HUDEP-2 (cell line): ENCODE data around the gene ADRB1.

Experiments
- DNase-seq, 76 experiments: peaks; one replicate each; lab custom pipeline; 2025; ENCODE audit not compliant: unreplicated experiment in 76 of 76; lab: John Stamatoyannopoulos, UW

Gene ADRB1

DNA sequence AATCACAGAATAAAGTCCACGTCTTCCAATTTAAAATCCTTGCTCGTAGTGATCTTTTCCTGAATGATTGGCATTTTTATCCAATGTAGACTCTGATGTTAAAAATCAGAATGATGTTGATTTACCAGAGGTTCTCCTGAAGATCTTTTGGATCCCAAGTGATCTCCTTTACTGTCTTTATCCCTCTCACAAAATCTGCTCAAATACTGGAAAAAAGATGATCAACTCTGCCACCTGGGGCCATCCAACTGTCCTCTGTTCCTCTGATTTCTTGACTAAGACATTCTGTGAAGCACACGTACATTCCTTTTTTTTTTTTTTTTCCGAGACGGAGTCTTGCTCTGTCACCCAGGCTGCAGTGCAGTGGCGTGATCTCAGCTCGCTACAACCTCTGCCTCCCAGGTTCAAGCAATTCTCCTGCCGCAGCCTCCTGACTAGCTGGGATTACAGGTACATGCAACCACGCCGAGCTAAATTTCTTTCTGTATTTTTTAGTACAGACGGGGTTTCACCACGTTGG is 18.0 kb upstream of the ADRB1 start:
- DNase-seq = no peak

DNA sequence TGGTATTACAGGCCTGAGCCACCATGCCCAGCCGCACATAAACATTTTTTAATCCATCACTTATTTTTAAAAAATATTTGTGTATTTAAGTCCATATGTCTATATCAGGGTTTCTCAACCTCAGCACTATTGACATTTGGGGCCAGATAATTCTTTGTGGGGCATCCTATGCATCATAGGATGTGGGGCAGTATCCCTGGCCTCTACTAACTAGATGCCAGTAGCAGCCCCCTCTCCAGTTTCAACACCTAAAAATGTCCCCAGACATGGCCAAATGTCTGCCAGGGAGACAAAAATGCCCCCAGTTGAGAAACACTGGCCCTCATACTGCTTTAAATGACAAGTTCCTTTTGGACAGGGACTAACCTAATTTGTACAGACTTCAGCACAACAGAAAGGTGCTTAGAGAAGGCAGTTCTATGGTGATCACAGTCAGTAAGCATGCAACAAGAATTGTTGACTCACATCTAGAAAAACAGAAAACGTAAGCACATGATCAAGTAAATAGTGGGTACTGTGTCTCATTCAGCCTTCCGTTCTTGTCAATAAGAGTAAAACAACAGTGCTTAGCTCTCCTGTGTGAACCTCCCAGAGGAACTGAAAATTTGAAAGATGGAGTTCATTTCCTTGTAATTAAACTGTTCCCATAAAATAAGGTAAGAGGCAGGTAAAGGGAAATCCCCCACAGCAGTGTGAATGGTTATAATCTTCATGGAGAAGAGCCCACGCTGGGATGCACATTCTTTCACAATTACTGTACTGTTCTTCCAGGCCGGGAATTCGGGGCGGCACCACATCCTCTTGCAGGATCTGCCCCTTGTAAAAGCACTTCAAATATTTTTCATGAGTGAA is 17.3 kb upstream of the ADRB1 start:
- DNase-seq = no peak

DNA sequence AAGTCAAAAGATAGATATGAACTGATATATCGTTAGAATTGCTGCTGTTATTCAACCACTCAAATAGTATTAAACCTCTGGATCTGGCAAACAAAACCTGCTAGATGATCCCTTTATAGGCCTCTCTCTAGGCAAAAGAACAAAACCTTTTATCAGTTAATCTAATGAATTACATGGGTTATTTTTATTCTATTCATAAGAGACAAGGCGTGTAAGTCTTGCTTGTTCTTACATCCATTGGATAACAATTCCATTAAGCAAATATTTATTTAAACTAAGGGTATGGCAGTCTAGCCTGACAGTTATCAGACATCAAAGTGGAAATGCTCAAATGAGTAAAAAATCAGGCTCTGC is 16.6 kb upstream of the ADRB1 start:
- no peak for DNase-seq

DNA sequence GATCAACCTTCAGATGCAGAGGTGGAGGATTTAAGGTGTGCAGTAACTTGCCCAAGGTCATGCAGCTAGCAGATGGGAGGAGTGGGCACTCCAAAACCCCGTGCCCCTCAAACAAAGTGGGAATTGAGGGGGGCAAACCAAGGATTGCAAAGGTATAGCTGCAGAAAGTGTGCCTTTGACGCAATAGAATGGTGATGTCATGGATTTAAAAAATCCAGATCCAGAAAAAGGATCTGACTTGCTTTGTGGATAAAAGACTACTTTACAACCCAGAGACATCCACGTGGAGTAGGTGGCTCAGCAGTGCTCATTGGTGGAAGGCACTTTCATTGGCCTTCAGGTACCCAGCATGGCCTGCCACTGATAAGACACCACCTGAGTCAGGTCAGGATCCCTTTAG is 15.7 kb upstream of the ADRB1 start:
- no peak for DNase-seq

DNA sequence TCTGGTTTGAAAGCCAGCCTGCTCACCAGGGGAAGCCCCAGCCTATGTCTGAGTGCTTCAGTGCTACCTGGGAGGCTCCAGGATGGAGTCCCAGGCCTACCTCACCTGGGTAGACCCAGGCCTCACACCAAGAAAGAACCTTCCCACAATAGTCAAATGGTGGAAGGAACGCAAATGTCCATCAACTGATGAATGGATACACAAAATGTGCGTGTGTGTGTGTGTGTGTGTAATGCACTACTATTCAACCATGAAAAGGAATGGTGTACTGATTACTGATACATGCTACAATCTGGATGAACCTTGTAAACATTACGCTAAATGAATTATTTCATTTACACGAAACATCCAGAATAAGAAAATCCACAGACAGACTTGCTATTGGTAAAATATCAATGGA is 15.2 kb upstream of the ADRB1 start:
- no peak for DNase-seq

DNA sequence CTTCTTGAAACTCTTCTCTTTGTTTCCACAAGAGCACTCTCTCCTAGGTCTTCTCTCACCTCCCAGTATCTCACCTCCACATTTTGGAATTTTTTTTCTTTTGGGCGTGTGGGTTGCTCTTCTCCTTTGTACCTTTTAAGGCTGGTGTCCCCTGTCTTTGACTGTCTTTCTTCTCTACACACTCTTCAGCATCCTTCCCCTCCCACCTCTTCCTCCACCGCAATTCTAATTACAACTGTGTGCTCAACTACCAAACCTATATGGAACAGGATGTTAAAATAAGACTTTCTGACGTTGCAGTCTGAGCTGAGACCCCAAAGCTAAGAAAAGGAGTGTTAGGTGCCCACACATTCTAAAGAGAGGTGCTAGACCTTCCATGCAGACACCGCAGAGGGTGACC is 14.0 kb upstream of the ADRB1 start:
- DNase-seq = no peak

DNA sequence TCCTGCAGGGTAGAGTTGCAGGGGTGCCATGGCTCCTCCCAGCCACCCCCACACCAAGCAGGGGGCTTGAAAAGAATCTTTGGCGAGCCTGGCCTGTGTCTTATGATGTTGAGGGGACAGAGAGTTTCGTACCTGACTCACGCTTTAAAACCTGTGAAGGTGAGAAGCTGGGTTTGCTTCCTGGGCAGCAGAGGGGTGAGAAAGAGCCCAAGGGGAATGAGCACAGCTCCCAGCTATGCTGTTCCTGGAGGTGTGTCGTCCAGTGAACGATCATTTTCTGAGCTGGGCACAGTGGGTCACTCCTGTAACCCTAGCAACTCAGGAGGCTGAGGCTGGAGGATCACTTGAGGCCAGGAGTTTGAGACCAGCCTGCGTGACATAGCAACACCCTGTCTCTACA is 13.5 kb upstream of the ADRB1 start:
- no peak for DNase-seq

DNA sequence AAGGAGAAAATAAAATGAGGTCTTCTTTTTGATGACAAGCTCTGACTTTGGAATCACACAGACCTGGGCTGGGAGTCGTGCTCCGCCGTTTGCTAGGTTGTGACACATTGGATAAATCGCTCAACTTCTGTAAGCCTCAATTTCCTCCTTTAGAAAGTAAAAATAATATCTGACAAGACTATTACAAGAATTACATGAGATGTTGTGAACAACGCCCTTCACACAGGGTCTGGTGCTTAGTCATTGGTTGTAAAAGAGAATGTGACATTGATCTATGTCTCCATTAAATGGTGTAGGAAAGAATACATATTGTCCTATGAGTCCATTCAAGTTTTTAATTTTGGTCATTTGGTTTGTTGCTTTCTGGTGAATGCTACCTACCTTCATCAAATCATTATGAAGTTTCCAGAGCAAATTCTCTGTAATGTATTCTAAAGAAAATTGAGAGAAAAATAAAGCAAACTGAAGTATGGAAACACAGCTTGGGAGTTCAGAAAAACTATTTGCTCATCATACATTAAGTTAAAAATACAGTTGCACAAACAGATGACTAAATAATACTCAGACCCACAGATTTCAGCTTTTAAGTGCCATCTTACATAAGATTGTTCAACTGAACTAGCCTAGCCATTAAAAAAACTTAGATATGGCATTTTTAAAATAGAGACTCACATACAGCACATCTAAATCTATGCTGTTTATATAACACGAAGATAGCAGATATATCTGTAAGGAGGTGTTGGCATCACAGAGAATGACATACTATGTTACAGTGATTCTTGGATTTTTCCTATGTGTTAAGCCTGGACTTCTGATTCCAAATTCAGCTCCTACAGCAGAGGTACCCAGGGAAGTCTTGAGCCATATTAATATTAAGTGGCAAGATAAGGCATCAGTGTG is 12.3 kb upstream of the ADRB1 start:
- no peak for DNase-seq

DNA sequence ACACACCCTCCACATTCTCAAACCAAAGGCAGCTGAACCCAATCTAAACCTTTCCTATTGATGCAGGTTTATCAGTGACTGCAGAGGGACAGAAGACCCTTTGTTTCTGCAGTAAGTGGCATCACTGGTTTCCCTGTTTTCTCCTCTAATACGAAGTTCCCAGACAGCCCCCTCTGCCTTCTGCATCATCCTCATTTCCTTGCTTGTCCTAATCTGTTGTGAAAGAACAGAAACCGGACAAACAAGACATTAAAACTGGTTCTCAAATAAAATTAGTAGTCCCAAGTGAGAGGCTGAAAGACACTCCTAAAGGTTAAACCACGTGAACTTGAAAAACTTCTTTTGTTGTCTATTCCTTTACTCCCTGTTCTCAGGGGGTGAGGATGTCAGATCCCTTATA is 10.1 kb upstream of the ADRB1 start:
- DNase-seq = no peak

DNA sequence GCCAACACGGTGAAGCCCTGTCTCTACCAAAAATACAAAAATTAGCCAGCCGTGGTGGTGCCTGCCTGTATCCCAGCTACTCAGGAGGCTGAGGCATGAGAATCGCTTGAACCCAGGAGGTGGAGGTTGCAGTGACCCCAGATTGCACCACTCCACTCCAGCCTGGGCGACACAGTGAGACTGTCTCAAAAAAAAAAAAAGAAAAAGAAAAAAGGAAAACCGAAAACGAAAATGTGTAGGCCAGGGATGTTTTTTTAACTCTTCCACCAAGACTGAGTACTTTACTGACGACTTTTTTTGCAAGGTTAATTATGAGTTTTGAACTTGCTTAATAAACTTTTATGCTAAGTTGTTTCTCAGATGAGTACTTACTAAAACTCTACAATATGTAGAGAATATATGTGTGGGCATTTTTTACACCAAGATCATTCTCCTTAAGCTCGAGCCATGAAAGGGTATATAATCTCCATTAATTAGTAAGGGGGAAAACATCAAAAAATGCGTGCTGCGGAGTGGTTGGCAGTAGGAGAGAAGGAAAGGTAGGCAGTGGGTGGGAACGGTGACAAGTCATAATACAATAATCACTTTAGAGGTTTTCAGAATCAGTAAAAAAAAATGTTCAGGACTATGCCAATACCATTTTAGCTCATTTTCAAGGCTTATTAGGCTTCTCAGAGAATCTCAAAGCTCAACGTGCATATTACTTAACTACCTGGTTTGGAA is 8.6 kb upstream of the ADRB1 start:
- no peak for DNase-seq

DNA sequence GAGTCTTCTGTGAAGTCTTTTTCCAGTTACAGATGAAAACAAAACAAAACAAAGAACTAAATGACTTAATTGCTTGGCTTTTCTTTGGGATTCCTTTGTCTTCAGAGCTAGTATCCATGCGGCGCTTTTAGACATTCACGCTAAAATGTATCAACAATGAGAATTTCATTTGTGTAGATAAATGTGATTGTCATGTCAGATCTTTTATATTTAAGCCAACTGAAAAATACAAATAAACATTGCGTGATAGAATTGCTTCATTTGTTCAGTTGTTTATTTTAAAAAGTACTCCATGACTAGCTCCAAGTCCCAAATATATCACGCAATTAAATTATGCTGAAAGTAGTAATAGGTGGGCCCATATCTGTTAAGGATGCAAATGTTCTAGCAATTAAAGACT is 7.9 kb upstream of the ADRB1 start:
- DNase-seq = no peak

DNA sequence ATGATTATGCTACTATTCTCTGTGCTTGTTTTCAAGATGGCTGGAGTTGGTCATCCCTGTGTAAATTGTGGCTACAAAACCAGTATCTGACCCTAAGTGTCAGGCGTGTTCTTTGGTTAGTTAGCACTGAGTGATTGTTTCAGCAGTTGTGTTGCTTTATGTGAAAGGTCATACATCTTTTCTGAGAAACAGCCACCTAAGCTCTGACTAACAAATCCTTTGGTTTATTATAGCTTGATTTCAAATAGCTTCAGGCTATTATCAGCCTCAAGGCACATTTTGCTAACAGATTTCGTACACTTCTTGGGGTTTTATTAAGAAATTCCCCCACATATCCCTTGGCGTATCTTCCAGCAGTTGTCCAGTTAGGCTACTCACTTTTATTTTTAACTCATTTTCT is 4.8 kb upstream of the ADRB1 start:
- DNase-seq = no peak

DNA sequence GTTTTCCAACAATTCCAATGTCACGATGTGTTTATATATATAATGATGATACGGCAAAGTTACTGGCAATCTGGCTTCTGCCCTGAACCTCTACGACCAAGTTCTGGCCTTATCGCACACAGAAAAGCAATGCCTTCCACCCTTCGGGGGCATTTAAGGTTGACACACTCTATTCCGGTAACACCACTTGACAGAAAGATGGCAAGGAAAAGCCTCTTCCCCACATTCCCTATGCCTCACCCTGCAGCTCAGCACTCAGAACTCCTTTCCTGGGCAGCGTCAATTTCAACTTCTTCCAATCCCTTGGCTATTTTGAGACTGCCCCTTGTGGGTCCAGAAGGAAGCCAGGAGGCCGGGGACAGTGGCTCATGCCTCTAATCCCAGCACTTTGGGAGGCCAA is 2.5 kb upstream of the ADRB1 start:
- no peak for DNase-seq

DNA sequence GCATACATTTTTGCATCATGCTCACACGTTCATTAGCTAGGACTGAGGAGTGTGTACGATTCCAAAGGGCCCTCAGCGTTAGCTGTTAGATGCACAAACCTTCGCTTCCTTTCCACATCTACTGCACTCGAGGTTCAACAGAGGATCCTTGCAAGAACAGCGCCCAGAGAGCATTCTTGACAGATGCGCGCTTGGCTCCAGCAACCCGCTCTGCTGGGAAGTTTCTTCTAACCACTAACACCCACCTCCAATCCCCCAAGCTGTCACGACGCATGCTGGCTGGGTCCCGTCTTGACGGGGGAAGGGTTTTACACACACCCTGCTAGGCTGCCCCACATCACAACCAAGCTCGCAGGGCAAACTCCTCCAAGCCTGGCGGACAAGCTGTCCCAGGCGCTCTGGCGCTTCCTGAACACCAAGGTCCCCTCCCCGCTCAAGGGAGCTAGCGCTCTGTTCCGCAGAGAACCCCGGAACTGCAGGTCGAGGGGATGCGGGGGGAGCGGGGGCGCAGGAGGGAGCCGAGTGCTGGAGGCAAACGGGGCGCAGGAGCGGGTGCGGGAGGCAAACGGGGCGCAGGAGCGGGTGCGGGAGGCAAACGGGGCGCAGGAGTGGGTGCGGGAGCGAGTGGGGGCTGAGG is 653 bp upstream of the ADRB1 start:
- no peak for DNase-seq

DNA sequence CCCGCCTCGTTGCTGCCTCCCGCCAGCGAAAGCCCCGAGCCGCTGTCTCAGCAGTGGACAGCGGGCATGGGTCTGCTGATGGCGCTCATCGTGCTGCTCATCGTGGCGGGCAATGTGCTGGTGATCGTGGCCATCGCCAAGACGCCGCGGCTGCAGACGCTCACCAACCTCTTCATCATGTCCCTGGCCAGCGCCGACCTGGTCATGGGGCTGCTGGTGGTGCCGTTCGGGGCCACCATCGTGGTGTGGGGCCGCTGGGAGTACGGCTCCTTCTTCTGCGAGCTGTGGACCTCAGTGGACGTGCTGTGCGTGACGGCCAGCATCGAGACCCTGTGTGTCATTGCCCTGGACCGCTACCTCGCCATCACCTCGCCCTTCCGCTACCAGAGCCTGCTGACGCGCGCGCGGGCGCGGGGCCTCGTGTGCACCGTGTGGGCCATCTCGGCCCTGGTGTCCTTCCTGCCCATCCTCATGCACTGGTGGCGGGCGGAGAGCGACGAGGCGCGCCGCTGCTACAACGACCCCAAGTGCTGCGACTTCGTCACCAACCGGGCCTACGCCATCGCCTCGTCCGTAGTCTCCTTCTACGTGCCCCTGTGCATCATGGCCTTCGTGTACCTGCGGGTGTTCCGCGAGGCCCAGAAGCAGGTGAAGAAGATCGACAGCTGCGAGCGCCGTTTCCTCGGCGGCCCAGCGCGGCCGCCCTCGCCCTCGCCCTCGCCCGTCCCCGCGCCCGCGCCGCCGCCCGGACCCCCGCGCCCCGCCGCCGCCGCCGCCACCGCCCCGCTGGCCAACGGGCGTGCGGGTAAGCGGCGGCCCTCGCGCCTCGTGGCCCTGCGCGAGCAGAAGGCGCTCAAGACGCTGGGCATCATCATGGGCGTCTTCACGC is 825 bp downstream of the ADRB1 start:
- DNase-seq = no peak

DNA sequence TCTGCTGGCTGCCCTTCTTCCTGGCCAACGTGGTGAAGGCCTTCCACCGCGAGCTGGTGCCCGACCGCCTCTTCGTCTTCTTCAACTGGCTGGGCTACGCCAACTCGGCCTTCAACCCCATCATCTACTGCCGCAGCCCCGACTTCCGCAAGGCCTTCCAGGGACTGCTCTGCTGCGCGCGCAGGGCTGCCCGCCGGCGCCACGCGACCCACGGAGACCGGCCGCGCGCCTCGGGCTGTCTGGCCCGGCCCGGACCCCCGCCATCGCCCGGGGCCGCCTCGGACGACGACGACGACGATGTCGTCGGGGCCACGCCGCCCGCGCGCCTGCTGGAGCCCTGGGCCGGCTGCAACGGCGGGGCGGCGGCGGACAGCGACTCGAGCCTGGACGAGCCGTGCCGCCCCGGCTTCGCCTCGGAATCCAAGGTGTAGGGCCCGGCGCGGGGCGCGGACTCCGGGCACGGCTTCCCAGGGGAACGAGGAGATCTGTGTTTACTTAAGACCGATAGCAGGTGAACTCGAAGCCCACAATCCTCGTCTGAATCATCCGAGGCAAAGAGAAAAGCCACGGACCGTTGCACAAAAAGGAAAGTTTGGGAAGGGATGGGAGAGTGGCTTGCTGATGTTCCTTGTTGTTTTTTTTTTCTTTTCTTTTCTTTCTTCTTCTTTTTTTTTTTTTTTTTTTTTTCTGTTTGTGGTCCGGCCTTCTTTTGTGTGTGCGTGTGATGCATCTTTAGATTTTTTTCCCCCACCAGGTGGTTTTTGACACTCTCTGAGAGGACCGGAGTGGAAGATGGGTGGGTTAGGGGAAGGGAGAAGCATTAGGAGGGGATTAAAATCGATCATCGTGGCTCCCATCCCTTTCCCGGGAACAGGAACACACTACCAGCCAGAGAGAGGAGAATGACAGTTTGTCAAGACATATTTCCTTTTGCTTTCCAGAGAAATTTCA is 1.7 kb downstream of the ADRB1 start:
- no peak for DNase-seq

DNA sequence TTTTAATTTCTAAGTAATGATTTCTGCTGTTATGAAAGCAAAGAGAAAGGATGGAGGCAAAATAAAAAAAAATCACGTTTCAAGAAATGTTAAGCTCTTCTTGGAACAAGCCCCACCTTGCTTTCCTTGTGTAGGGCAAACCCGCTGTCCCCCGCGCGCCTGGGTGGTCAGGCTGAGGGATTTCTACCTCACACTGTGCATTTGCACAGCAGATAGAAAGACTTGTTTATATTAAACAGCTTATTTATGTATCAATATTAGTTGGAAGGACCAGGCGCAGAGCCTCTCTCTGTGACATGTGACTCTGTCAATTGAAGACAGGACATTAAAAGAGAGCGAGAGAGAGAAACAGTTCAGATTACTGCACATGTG is 2.4 kb downstream of the ADRB1 start:
- DNase-seq = no peak

DNA sequence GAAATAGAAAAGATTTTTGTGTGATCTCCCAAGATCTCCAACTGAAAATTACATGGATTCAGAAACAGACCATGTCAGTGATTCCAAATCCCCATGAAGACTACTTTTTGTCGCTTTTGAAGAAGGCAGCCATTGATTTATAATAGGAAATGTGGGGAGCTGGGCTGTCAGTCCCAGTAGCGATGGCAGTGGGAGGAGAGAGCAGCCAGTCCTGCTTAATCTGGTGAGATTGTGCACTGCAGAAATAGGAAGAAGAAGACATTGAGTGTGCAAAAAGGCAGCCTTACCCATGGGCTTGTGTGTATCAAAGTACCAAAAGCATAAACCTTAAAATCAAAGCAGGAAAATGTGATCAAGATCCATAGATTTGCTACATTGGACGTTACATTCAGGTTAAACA is 4.8 kb downstream of the ADRB1 start:
- no peak for DNase-seq

DNA sequence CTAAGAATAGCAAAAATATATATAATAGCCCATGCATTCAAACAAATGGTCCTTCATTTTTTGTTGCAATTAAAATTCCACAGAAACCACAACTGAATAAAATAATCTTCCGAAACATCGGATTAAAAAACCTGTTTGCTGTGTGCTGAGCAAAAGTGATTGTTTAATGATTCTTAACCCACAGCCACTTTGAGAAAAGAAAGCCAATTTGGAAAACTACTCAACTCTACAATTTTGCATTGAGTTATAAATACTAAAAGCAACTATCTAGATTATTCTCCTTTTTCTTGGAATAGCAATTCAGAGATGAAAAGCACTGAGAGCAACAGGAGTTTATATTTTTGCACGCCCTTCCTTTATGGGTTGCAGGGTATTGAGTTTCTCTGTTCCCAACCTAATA is 8.0 kb downstream of the ADRB1 start:
- DNase-seq = no peak
